Liver (tissue), 9 donors: ENCODE results near the gene NFKB1. TPM values are rescaled to one million over a fixed set of nuclear protein-coding genes. Genes with fewer than 3 reads are reported as not detected.

Experiments used
- DNase-seq: peaks from one replicate; pipeline ENCODE4 v3.0.0-alpha.2; 2017; ENCODE audit warnings: low spot score
- H3K27ac ChIP-seq, 2 donors: one replicate each; pipeline ENCODE4 v1.7.0; 2013; ENCODE audit warnings: inconsistent platforms in 2 of 2, low read length in 2 of 2, control low read depth in 1 of 2, low read depth in 1 of 2, mild to moderate bottlenecking in 1 of 2
- H3K27me3 ChIP-seq, 4 donors: one replicate each; pipeline versions ENCODE4 v1.6.1 to v1.7.0; 2013; ENCODE audit warnings: low read length in 3 of 4, inconsistent platforms in 1 of 4, mild to moderate bottlenecking in 1 of 4, moderate library complexity in 1 of 4; ENCODE audit not compliant: control insufficient read depth in 4 of 4, insufficient read depth in 4 of 4
- H3K36me3 ChIP-seq, 4 donors: one replicate each; pipeline versions ENCODE4 v1.6.1 to v1.7.0; 2013; ENCODE audit warnings: low read length in 3 of 4, mild to moderate bottlenecking in 3 of 4, low read depth in 1 of 4, moderate library complexity in 1 of 4; ENCODE audit not compliant: control insufficient read depth in 4 of 4, insufficient read depth in 3 of 4
- H3K4me1 ChIP-seq, 4 donors: one replicate each; pipeline versions ENCODE4 v1.6.1 to v1.7.0; 2013; ENCODE audit warnings: low read length in 3 of 4, mild to moderate bottlenecking in 3 of 4, moderate library complexity in 1 of 4; ENCODE audit not compliant: control insufficient read depth in 4 of 4, insufficient read depth in 4 of 4
- H3K4me3 ChIP-seq, 3 donors: one replicate each; pipeline versions ENCODE4 v1.6.1 to v1.7.0; 2013; ENCODE audit warnings: low read length in 3 of 3, control low read depth in 1 of 3, low read depth in 1 of 3, mild to moderate bottlenecking in 1 of 3
- H3K9ac ChIP-seq, 2 donors: one replicate each; pipeline ENCODE4 v1.7.0; 2013; ENCODE audit warnings: low read length in 2 of 2, mild to moderate bottlenecking in 2 of 2, moderate library complexity in 2 of 2, control low read depth in 1 of 2, low read depth in 1 of 2
- H3K9me3 ChIP-seq, 4 donors: one replicate each; pipeline versions ENCODE4 v1.6.1 to v1.7.0; 2013; ENCODE audit warnings: low read length in 3 of 4; ENCODE audit not compliant: control insufficient read depth in 4 of 4
- ATF3 ChIP-seq: IDR thresholded peaks from 2 replicates; pipeline ENCODE4 v1.6.1; 2016; ENCODE audit warnings: antibody characterized with exemption
- EGR1 ChIP-seq, 2 donors: IDR thresholded peaks; 2 replicates each; pipeline ENCODE4 v1.6.1; 2016 to 2018; ENCODE audit warnings: antibody characterized with exemption in 2 of 2, low read depth in 2 of 2
- FOXA1 ChIP-seq: IDR thresholded peaks from 2 replicates; pipeline ENCODE4 v1.6.1; 2016; ENCODE audit warnings: antibody characterized with exemption
- FOXA2 ChIP-seq: IDR thresholded peaks from 2 replicates; pipeline ENCODE4 v1.6.1; 2016; ENCODE audit warnings: antibody characterized with exemption
- GABPA ChIP-seq, 2 donors: IDR thresholded peaks in 1 of 2; conservative IDR thresholded peaks in 1 of 2; 2 replicates each; pipeline ENCODE4 v1.6.1; 2016; ENCODE audit warnings: antibody characterized with exemption in 2 of 2, mild to moderate bottlenecking in 1 of 2, moderate library complexity in 1 of 2
- HNF4A ChIP-seq, 2 donors: conservative IDR thresholded peaks; 2 replicates each; pipeline ENCODE4 v1.6.1; 2016; ENCODE audit warnings: antibody characterized with exemption in 2 of 2, mild to moderate bottlenecking in 2 of 2
- HNF4G ChIP-seq: IDR thresholded peaks from 2 replicates; pipeline ENCODE4 v1.6.1; 2016; ENCODE audit warnings: antibody characterized with exemption
- JUND ChIP-seq, 2 donors: IDR thresholded peaks; 2 replicates each; pipeline ENCODE4 v1.6.1; 2016; ENCODE audit warnings: antibody characterized with exemption in 2 of 2
- NR2F2 ChIP-seq: IDR thresholded peaks from 2 replicates; pipeline ENCODE4 v1.6.1; 2016; ENCODE audit warnings: antibody characterized with exemption
- RAD21 ChIP-seq, 2 donors: IDR thresholded peaks; 2 replicates each; pipeline ENCODE4 v1.6.1; 2016; ENCODE audit warnings: antibody characterized with exemption in 2 of 2, mild to moderate bottlenecking in 2 of 2
- REST ChIP-seq: IDR thresholded peaks from 2 replicates; pipeline ENCODE4 v1.6.1; 2016; ENCODE audit warnings: antibody characterized with exemption, mild to moderate bottlenecking
- RXRA ChIP-seq, 2 donors: IDR thresholded peaks; 2 replicates each; pipeline ENCODE4 v1.6.1; 2017 to 2018; ENCODE audit warnings: antibody characterized with exemption in 2 of 2, mild to moderate bottlenecking in 1 of 2
- SP1 ChIP-seq: IDR thresholded peaks from 2 replicates; pipeline ENCODE4 v1.6.1; 2018; ENCODE audit warnings: antibody characterized with exemption, mild to moderate bottlenecking
- TAF1 ChIP-seq: conservative IDR thresholded peaks from 2 replicates; pipeline ENCODE4 v1.6.1; 2016; ENCODE audit warnings: antibody characterized with exemption, mild to moderate bottlenecking
- YY1 ChIP-seq: IDR thresholded peaks from 2 replicates; pipeline ENCODE4 v1.6.1; 2016; ENCODE audit warnings: antibody characterized with exemption, mild to moderate bottlenecking
- WGBS: extraction: QIAGEN DNeasy Blood & Tissue Kit; methylation state at CpG from one replicate; pipeline ENCODE4 v1.1.7; 2013; 5-methylcytosine and 5-hydroxymethylcytosine counted together
- polyA plus RNA-seq, 2 donors: library from polyadenylated mRNA; stranded (reverse) in 1 of 2; unstranded in 1 of 2; fragments of 200-250 nt in 1 of 2; fragments of >200 nt in 1 of 2; fragmentation: Nextera tagmentation in 1 of 2; extraction: Ambion mirVana in 1 of 2; gene quantifications; one replicate each; pipeline versions ENCODE4 v1.2.1 to v1.2.3, GENCODE V29; 2013 to 2015
- total RNA-seq, 2 donors: library from RNA; depleted of rRNA; stranded (reverse); fragments of >200 nt; gene quantifications; one replicate each; pipeline ENCODE4 v1.2.3, GENCODE V29; 2014
- TF ChIP-seq, protein P1 (sequence below): IDR thresholded peaks from 2 replicates; pipeline ENCODE4 v1.6.1; 2016; ENCODE audit warnings: antibody characterized with exemption
- TF ChIP-seq, protein P2 (sequence below): IDR thresholded peaks from 2 replicates; pipeline ENCODE4 v1.6.1; 2016; ENCODE audit warnings: antibody characterized with exemption
- TF ChIP-seq, protein P3 (sequence below): fragments of 150-350 bp; IDR thresholded peaks from 2 replicates; pipeline ENCODE4 v1.5.1; 2017; ENCODE audit warnings: improper control_type of control experiment, low read depth, low read length; ENCODE audit not compliant: missing input control
- donor health status: healthy.
- donor health status: healthy.
- donor health status: healthy.
- donor health status: healthy.
- donor health status: healthy.

NFKB1 gene
- total and polyA plus RNA-seq, 4 donors, result 5.1 to 23.0 (median 13.4) TPM

GRCh38 chr4:102554482-102554881, 53.3 kb downstream of the NFKB1 start:
- Histone ChIP-seq H3K4me3 (no peak overlapping the region), H3K27me3 (no peaks in the 10 kb centered on the region), H3K36me3 (peaks cover 0 to 6% (median 2%) of the 10 kb centered on the region in 4 donors), H3K27ac (no peak overlapping the region), H3K4me1 (peaks cover 0 to 2% (median under 1%) of the 10 kb centered on the region in 4 donors), H3K9me3 (no peaks in the 10 kb centered on the region), H3K9ac (no peak overlapping the region)
- no peak for DNase-seq
- WGBS, result 86% methylated on average over 5 of the region's 5 CpGs
- TF ChIP-seq TAF1 (no peak), GABPA (IDR thresholded peaks at IDR 0.05 in 1 of 2, conservative IDR thresholded peaks at IDR 0.05 in 1 of 2) (no peak), HNF4A (conservative IDR thresholded peaks at IDR 0.05) (no peak), NR2F2 (no peak), RXRA (IDR thresholded peaks at IDR 0.05) (no peak), FOXA2 (no peak), REST (no peak)
- TF ChIP-seq, protein P1, sequence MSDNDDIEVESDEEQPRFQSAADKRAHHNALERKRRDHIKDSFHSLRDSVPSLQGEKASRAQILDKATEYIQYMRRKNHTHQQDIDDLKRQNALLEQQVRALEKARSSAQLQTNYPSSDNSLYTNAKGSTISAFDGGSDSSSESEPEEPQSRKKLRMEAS, result no peak

DNA sequence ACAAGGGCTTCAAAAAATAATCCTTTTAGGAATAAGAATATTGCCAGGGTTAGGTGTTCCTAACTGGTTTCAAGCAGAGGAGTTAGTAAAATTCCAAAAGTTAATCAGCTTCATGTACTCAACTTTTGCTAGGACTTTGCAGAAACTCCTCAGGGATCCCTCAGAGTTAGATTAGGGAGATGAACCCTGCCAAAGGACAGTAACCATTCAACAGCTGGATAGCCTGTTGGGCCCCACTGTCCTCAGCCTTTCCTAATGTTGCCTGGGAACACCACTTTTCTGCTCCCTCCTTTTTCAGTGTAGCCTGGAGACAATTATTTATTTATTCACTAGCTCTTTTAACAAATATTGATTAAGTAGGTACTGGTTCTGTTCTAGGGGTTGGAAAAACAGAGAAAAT, 53.8 kb downstream of the NFKB1 start:
- no peaks in the 10 kb centered on the region for H3K27me3 ChIP-seq
- peaks cover 0 to 6% (median 2%) of the 10 kb centered on the region in 4 donors for H3K36me3 ChIP-seq
- H3K9ac ChIP-seq, result no peak overlapping the region
- no peak for DNase-seq
- TF ChIP-seq GABPA (IDR thresholded peaks at IDR 0.05 in 1 of 2, conservative IDR thresholded peaks at IDR 0.05 in 1 of 2) (no peak), JUND (IDR thresholded peaks at IDR 0.05) (no peak), TAF1 (no peak), FOXA1 (no peak), EGR1 (IDR thresholded peaks at IDR 0.05; ENCODE audit: low read depth in 2 of 2) (no peak), ATF3 (no peak), FOXA2 (no peak), HNF4G (no peak), RAD21 (IDR thresholded peaks at IDR 0.05) (no peak), NR2F2 (no peak), SP1 (no peak), YY1 (no peak), HNF4A (conservative IDR thresholded peaks at IDR 0.05) (no peak), REST (no peak), RXRA (IDR thresholded peaks at IDR 0.05) (no peak)
- TF ChIP-seq, protein P2, sequence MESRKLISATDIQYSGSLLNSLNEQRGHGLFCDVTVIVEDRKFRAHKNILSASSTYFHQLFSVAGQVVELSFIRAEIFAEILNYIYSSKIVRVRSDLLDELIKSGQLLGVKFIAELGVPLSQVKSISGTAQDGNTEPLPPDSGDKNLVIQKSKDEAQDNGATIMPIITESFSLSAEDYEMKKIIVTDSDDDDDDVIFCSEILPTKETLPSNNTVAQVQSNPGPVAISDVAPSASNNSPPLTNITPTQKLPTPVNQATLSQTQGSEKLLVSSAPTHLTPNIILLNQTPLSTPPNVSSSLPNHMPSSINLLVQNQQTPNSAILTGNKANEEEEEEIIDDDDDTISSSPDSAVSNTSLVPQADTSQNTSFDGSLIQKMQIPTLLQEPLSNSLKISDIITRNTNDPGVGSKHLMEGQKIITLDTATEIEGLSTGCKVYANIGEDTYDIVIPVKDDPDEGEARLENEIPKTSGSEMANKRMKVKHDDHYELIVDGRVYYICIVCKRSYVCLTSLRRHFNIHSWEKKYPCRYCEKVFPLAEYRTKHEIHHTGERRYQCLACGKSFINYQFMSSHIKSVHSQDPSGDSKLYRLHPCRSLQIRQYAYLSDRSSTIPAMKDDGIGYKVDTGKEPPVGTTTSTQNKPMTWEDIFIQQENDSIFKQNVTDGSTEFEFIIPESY, result no peak
- TF ChIP-seq, protein P3, sequence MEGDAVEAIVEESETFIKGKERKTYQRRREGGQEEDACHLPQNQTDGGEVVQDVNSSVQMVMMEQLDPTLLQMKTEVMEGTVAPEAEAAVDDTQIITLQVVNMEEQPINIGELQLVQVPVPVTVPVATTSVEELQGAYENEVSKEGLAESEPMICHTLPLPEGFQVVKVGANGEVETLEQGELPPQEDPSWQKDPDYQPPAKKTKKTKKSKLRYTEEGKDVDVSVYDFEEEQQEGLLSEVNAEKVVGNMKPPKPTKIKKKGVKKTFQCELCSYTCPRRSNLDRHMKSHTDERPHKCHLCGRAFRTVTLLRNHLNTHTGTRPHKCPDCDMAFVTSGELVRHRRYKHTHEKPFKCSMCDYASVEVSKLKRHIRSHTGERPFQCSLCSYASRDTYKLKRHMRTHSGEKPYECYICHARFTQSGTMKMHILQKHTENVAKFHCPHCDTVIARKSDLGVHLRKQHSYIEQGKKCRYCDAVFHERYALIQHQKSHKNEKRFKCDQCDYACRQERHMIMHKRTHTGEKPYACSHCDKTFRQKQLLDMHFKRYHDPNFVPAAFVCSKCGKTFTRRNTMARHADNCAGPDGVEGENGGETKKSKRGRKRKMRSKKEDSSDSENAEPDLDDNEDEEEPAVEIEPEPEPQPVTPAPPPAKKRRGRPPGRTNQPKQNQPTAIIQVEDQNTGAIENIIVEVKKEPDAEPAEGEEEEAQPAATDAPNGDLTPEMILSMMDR, result no peak
- TF ChIP-seq, protein P1, result no peak
- H3K27ac ChIP-seq, result no peak overlapping the region
- no peaks in the 10 kb centered on the region for H3K9me3 ChIP-seq
- H3K4me1 ChIP-seq, result peaks cover 0 to 4% (median under 1%) of the 10 kb centered on the region in 4 donors
- no peak overlapping the region for H3K4me3 ChIP-seq
